DND-41 (cell line): ENCODE data around the gene MR1.

Experiments used
- CTCF ChIP-seq: IDR thresholded peaks from 2 replicates; pipeline ENCODE4 v1.5.1; 2012; ENCODE audit warnings: borderline replicate concordance, low read length, moderate library complexity, mild to moderate bottlenecking; ENCODE audit not compliant: poor library complexity, severe bottlenecking; ENCODE audit errors: extremely low read depth
- EZH2 ChIP-seq: IDR thresholded peaks from 3 replicates; pipeline ENCODE4 v1.6.1; 2012; ENCODE audit warnings: borderline replicate concordance, low read depth, mild to moderate bottlenecking, moderate library complexity, low read length, inconsistent platforms; ENCODE audit not compliant: severe bottlenecking

DNA sequence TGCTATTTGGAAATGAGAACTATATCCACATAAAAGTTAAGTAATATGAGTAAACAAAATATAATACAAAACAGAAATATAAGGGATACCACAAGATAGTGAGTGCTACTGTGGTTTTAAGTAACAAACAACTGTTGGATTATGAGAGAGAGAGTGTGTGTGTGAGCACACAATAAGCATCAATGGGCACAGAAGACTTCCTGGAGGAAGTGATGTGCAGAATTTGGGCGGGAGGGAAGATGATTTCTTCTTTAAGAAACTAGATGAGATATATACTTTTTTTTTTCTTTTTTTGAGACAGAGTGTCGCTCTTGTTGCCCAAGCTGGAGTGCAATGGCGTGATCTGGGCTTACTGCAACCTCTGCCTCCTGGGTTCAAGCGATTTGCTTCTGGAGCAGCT lies 46.8 kb downstream of the MR1 start:
- no peak for TF ChIP-seq EZH2
- TF ChIP-seq CTCF = no peak
